Spleen (tissue), 7 donors: ENCODE data around the gene PTPRM.

ENCODE experiments used
- CTCF ChIP-seq, 11 experiments: fragments of 200-600 bp in 7 of 11; fragments of 450-650 bp in 4 of 11; sonication (generic) in 4 of 11; IDR thresholded peaks in 8 of 11; conservative IDR thresholded peaks in 3 of 11; 1 replicate in 7 of 11; 2 replicates in 4 of 11; pipeline versions ENCODE4 v1.4.0 to v1.8.0; 2016 to 2021; ENCODE audit warnings: antibody characterized with exemption in 11 of 11, inconsistent platforms in 4 of 11, mild to moderate bottlenecking in 1 of 11
- POLR2A ChIP-seq, 3 donors: fragments of 450-650 bp; IDR thresholded peaks; one replicate each; pipeline ENCODE4 v1.5.1; 2017; ENCODE audit warnings: antibody characterized with exemption in 3 of 3, mild to moderate bottlenecking in 1 of 3
- donor health status: DM: no; HTN: no; CAD: no; lungs with moderate emphysema.
- donor health status: DM: no; HTN: no; CAD: no.
- donor health status: DM: no; HTN: no; CAD: no.

GRCh38 chr18:8051453-8051852 is 484.3 kb downstream of the PTPRM start:
- TF ChIP-seq CTCF (IDR thresholded peaks at IDR 0.05 in 8 of 11, conservative IDR thresholded peaks at IDR 0.05 in 3 of 11): no peak
- TF ChIP-seq POLR2A (IDR thresholded peaks at IDR 0.05): no peak
